Neural crest cell (in vitro differentiated cells): ENCODE results near the gene CLEC4D. TPM values are rescaled to one million over a fixed set of nuclear protein-coding genes. Genes with fewer than 3 reads are reported as not detected.

Experiments used
- DNase-seq: peaks from one replicate; pipeline ENCODE4 v3.0.0; 2021; ENCODE audit warnings: low read depth, mixed read lengths, low spot score
- H3K27ac Mint-ChIP-seq: one replicate; pipeline ENCODE4 v1.8.0; 2021; ENCODE audit warnings: mild to moderate bottlenecking, mixed read lengths; ENCODE audit not compliant: unreplicated experiment
- H3K27me3 Mint-ChIP-seq: 2 replicates; pipeline ENCODE4 v1.8.0; 2021; ENCODE audit warnings: low read depth, mild to moderate bottlenecking, mixed read lengths
- H3K36me3 Mint-ChIP-seq: 2 replicates; pipeline ENCODE4 v1.8.0; 2021; ENCODE audit warnings: low read depth, mild to moderate bottlenecking, mixed read lengths
- H3K4me1 Mint-ChIP-seq: 2 replicates; pipeline ENCODE4 v1.8.0; 2021; ENCODE audit warnings: mixed read lengths
- H3K4me3 Mint-ChIP-seq: one replicate; pipeline ENCODE4 v1.8.0; 2021; ENCODE audit warnings: mild to moderate bottlenecking, mixed read lengths
- H3K9me3 Mint-ChIP-seq: 2 replicates; pipeline ENCODE4 v1.8.0; 2021; ENCODE audit warnings: mixed read lengths
- total RNA-seq: library from RNA; stranded (reverse); gene quantifications from 2 replicates; pipeline ENCODE4 v1.2.1, GENCODE V29; 2021
- TF ChIP-seq, protein P1 (sequence below): fragments of 200-600 bp; sonication (generic); conservative IDR thresholded peaks from 2 replicates; pipeline ENCODE4 v1.5.0; 2021; ENCODE audit warnings: antibody characterized with exemption, mild to moderate bottlenecking

CLEC4D gene
- total RNA-seq, 1 donor from 2014 or later, result not detected

- TF ChIP-seq, protein P1, sequence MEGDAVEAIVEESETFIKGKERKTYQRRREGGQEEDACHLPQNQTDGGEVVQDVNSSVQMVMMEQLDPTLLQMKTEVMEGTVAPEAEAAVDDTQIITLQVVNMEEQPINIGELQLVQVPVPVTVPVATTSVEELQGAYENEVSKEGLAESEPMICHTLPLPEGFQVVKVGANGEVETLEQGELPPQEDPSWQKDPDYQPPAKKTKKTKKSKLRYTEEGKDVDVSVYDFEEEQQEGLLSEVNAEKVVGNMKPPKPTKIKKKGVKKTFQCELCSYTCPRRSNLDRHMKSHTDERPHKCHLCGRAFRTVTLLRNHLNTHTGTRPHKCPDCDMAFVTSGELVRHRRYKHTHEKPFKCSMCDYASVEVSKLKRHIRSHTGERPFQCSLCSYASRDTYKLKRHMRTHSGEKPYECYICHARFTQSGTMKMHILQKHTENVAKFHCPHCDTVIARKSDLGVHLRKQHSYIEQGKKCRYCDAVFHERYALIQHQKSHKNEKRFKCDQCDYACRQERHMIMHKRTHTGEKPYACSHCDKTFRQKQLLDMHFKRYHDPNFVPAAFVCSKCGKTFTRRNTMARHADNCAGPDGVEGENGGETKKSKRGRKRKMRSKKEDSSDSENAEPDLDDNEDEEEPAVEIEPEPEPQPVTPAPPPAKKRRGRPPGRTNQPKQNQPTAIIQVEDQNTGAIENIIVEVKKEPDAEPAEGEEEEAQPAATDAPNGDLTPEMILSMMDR, result peak; percentile 48
- no peaks in the 10 kb centered on the region for H3K36me3 Mint-ChIP-seq
- H3K9me3 Mint-ChIP-seq, result no peaks in the 10 kb centered on the region
- peaks cover 9% of the 10 kb centered on the region for H3K4me1 Mint-ChIP-seq
- DNase-seq, result no peak
- H3K27ac Mint-ChIP-seq, result no peak overlapping the region
- peaks cover 6% of the 10 kb centered on the region for H3K27me3 Mint-ChIP-seq
- no peak overlapping the region for H3K4me3 Mint-ChIP-seq
Measured at GRCh38 chr12:8499616-8500015, 13.7 kb upstream of the CLEC4D start.

- Mint-ChIP-seq H3K9me3 (no peaks in the 10 kb centered on the region), H3K4me3 (no peak overlapping the region), H3K27me3 (peaks cover 5% of the 10 kb centered on the region), H3K36me3 (no peaks in the 10 kb centered on the region), H3K27ac (no peak overlapping the region), H3K4me1 (peaks cover under 1% of the 10 kb centered on the region)
- DNase-seq, result no peak
- TF ChIP-seq, protein P1, result no peak
Measured at GRCh38 chr12:8501720-8502119, 11.6 kb upstream of the CLEC4D start.

DNA sequence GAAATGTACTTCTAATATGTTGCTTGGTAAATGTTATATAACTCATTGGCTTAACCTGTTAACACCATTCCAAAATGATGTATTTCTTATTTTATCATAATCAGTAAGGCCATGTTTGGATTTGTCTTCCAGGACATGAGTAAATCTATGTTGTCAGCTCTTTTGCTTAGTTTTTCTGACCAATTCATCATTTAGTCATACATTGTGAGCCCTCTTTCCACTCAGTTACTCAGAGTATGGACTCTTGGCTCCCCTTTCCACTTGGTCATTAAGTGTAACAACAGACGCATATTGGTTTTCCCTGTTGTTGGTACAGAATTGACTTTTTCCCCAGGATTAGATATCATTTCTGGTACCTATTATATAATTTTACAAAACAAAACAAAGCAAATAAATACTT lies 9.0 kb upstream of the CLEC4D start:
- Mint-ChIP-seq H3K4me1 (no peaks in the 10 kb centered on the region), H3K36me3 (no peaks in the 10 kb centered on the region), H3K9me3 (no peaks in the 10 kb centered on the region), H3K27ac (no peak overlapping the region), H3K27me3 (peaks cover 5% of the 10 kb centered on the region), H3K4me3 (no peak overlapping the region)
- TF ChIP-seq, protein P1, result no peak
- no peak for DNase-seq

DNA sequence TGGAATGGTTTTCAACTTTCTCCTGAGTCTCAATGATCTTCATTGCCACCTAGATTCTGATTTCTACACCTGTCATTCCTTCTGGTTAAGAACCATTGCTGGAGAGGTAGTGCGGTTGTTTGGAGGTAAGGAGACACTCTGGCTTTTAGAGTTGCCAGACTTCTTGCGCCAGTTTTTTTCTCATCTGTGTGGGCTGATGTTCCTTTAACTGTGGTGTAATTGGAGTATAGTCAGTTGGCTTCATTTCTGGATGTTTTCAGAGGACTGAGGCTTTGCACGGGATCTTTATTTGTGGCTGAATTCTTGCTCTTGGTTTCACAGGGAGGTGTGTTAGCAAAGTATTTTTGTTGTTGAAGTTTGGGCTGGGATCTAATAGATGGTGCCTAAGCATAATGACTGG lies 5.7 kb upstream of the CLEC4D start:
- Mint-ChIP-seq H3K27ac (no peak overlapping the region), H3K4me1 (no peaks in the 10 kb centered on the region), H3K4me3 (no peak overlapping the region), H3K27me3 (peaks cover 3% of the 10 kb centered on the region), H3K9me3 (no peaks in the 10 kb centered on the region), H3K36me3 (no peaks in the 10 kb centered on the region)
- TF ChIP-seq, protein P1, result no peak
- DNase-seq, result no peak

- H3K9me3 Mint-ChIP-seq, result no peaks in the 10 kb centered on the region
Measured at GRCh38 chr12:8508223-8508622, 5.1 kb upstream of the CLEC4D start.

More at GRCh38 chr12:8508223-8508622, 5.1 kb upstream of the CLEC4D start:
- TF ChIP-seq, protein P1, result no peak
- H3K4me3 Mint-ChIP-seq, result no peak overlapping the region
- H3K36me3 Mint-ChIP-seq, result no peaks in the 10 kb centered on the region
- no peak for DNase-seq
- H3K27me3 Mint-ChIP-seq, result peaks cover 3% of the 10 kb centered on the region
- H3K27ac Mint-ChIP-seq, result no peak overlapping the region
- H3K4me1 Mint-ChIP-seq, result no peaks in the 10 kb centered on the region
